Iris pigment epithelial cell (primary cell): ENCODE results near the gene MB21D2.

Source experiments
- DNase-seq: peaks from one replicate; pipeline ENCODE4 v3.0.0-alpha.2; 2011; ENCODE audit warnings: low read depth

MB21D2 gene

GRCh38 chr3:192890347-192891335 lies 27.0 kb downstream of the MB21D2 start:
- DNase-seq, result no peak

GRCh38 chr3:192889679-192890078 lies 28.0 kb downstream of the MB21D2 start:
- no peak for DNase-seq

- DNase-seq, result no peak
Observed at GRCh38 chr3:192888190-192888589, 29.5 kb downstream of the MB21D2 start.

GRCh38 chr3:192887701-192888100 lies 30.0 kb downstream of the MB21D2 start:
- no peak for DNase-seq

GRCh38 chr3:192887047-192887446 lies 30.6 kb downstream of the MB21D2 start:
- peak; percentile 94 for DNase-seq

GRCh38 chr3:192884777-192885773 lies 32.6 kb downstream of the MB21D2 start:
- DNase-seq, result peak; percentile 83

- no peak for DNase-seq
Observed at GRCh38 chr3:192883512-192883911, 34.1 kb downstream of the MB21D2 start.

GRCh38 chr3:192881159-192881786 lies 36.4 kb downstream of the MB21D2 start:
- no peak for DNase-seq

GRCh38 chr3:192880313-192880712 lies 37.3 kb downstream of the MB21D2 start:
- DNase-seq, result no peak

GRCh38 chr3:192879346-192880031 lies 38.2 kb downstream of the MB21D2 start:
- DNase-seq, result peak; percentile 98

GRCh38 chr3:192875971-192876565 lies 41.6 kb downstream of the MB21D2 start:
- DNase-seq, result peak; percentile 31

- DNase-seq, result no peak
Observed at GRCh38 chr3:192870822-192871221, 46.8 kb downstream of the MB21D2 start.

GRCh38 chr3:192869131-192870031 lies 48.3 kb downstream of the MB21D2 start:
- peak; percentile 47 for DNase-seq

GRCh38 chr3:192867645-192868044 lies 50.0 kb downstream of the MB21D2 start:
- DNase-seq, result no peak

GRCh38 chr3:192866804-192867203 lies 50.9 kb downstream of the MB21D2 start:
- DNase-seq, result no peak

- no peak for DNase-seq
Observed at GRCh38 chr3:192864941-192865340, 52.7 kb downstream of the MB21D2 start.

GRCh38 chr3:192863091-192863420 lies 54.6 kb downstream of the MB21D2 start:
- DNase-seq, result no peak

GRCh38 chr3:192862408-192863090 lies 55.1 kb downstream of the MB21D2 start:
- no peak for DNase-seq

GRCh38 chr3:192861972-192862371 lies 55.7 kb downstream of the MB21D2 start:
- no peak for DNase-seq
